Activated T-cell treated with anti-CD3 and anti-CD28 coated beads, Interleukin-2, amount 50 U/mL, for 4 hours (primary cell): Measurements from ENCODE around the gene FAAH. TPM values are rescaled to one million over a fixed set of nuclear protein-coding genes. Genes with fewer than 3 reads are reported as not detected.

Experiments used
- ATAC-seq, 2 donors: fragments of 200-7000 bp; cut with Tn5 transposase; one replicate each; pipeline ENCODE4 v1.10.0; 2021
- DNase-seq: peaks from one replicate; pipeline ENCODE4 v3.0.0-alpha.2; 2020
- H3K27me3 Mint-ChIP-seq: one replicate; pipeline ENCODE4 v1.8.0; 2021; ENCODE audit warnings: low read depth, mixed read lengths
- H3K36me3 Mint-ChIP-seq: one replicate; pipeline ENCODE4 v1.8.0; 2022; ENCODE audit warnings: mixed read lengths; ENCODE audit not compliant: insufficient read depth
- H3K4me1 Mint-ChIP-seq: one replicate; pipeline ENCODE4 v1.8.0; 2021; ENCODE audit warnings: low read depth, mixed read lengths
- H3K4me3 Mint-ChIP-seq: one replicate; pipeline ENCODE4 v1.8.0; 2021; ENCODE audit warnings: mild to moderate bottlenecking, moderate library complexity, mixed read lengths
- H3K9me3 Mint-ChIP-seq: one replicate; pipeline ENCODE4 v1.8.0; 2021; ENCODE audit warnings: mixed read lengths
- total RNA-seq, 3 donors: library from RNA; stranded (reverse); gene quantifications; one replicate each; pipeline ENCODE4 v1.2.1, GENCODE V29; 2021

FAAH gene
- total RNA-seq, 3 donors from 2014 or later, result 7.5 to 10.4 (median 8.4) TPM

- no peaks in the 10 kb centered on the region for H3K9me3 Mint-ChIP-seq
- H3K4me3 Mint-ChIP-seq, result no peak overlapping the region
- H3K4me1 Mint-ChIP-seq, result peaks cover 4% of the 10 kb centered on the region
- DNase-seq (no peak), ATAC-seq (no peak)
- no peaks in the 10 kb centered on the region for H3K27me3 Mint-ChIP-seq
- peaks cover 2% of the 10 kb centered on the region for H3K36me3 Mint-ChIP-seq
Observed at GRCh38 chr1:46406881-46407608, 12.9 kb downstream of the FAAH start.

- Mint-ChIP-seq H3K4me1 (peaks cover 4% of the 10 kb centered on the region), H3K4me3 (no peak overlapping the region), H3K36me3 (peaks cover 2% of the 10 kb centered on the region), H3K9me3 (no peaks in the 10 kb centered on the region), H3K27me3 (no peaks in the 10 kb centered on the region)
- no peak for DNase-seq
- no peak for ATAC-seq
Observed at GRCh38 chr1:46407636-46408035, 13.5 kb downstream of the FAAH start.

- Mint-ChIP-seq H3K4me1 (peaks cover 4% of the 10 kb centered on the region), H3K9me3 (no peaks in the 10 kb centered on the region), H3K36me3 (peaks cover under 1% of the 10 kb centered on the region), H3K27me3 (no peaks in the 10 kb centered on the region), H3K4me3 (no peak overlapping the region)
- ATAC-seq (no peak), DNase-seq (no peak)
Observed at GRCh38 chr1:46408356-46409062, 14.4 kb downstream of the FAAH start.

GRCh38 chr1:46409063-46409372, 14.9 kb downstream of the FAAH start:
- ATAC-seq (no peak), DNase-seq (no peak)
- Mint-ChIP-seq H3K36me3 (no peaks in the 10 kb centered on the region), H3K9me3 (no peaks in the 10 kb centered on the region), H3K4me1 (peaks cover 4% of the 10 kb centered on the region), H3K27me3 (no peaks in the 10 kb centered on the region), H3K4me3 (no peak overlapping the region)

GRCh38 chr1:46410156-46411009, 16.3 kb downstream of the FAAH start:
- no peaks in the 10 kb centered on the region for H3K36me3 Mint-ChIP-seq
- DNase-seq, result no peak
- no peaks in the 10 kb centered on the region for H3K27me3 Mint-ChIP-seq
- peaks cover 4% of the 10 kb centered on the region for H3K4me1 Mint-ChIP-seq
- ATAC-seq, result no peak
- no peak overlapping the region for H3K4me3 Mint-ChIP-seq
- H3K9me3 Mint-ChIP-seq, result no peaks in the 10 kb centered on the region

GRCh38 chr1:46411010-46411405, 16.9 kb downstream of the FAAH start:
- H3K36me3 Mint-ChIP-seq, result no peaks in the 10 kb centered on the region
- no peaks in the 10 kb centered on the region for H3K27me3 Mint-ChIP-seq
- no peak overlapping the region for H3K4me3 Mint-ChIP-seq
- no peak for DNase-seq
- H3K4me1 Mint-ChIP-seq, result peaks cover 8% of the 10 kb centered on the region
- no peak for ATAC-seq
- no peaks in the 10 kb centered on the region for H3K9me3 Mint-ChIP-seq

GRCh38 chr1:46411601-46412341, 17.7 kb downstream of the FAAH start:
- no peak for DNase-seq
- no peak overlapping the region for H3K4me3 Mint-ChIP-seq
- no peak for ATAC-seq
- no peaks in the 10 kb centered on the region for H3K27me3 Mint-ChIP-seq
- H3K4me1 Mint-ChIP-seq, result peaks cover 8% of the 10 kb centered on the region
- no peaks in the 10 kb centered on the region for H3K9me3 Mint-ChIP-seq
- no peaks in the 10 kb centered on the region for H3K36me3 Mint-ChIP-seq

GRCh38 chr1:46412893-46413595, 18.9 kb downstream of the FAAH start:
- peaks cover 4% of the 10 kb centered on the region for H3K4me1 Mint-ChIP-seq
- ATAC-seq, result no peak
- no peaks in the 10 kb centered on the region for H3K9me3 Mint-ChIP-seq
- no peak for DNase-seq
- H3K4me3 Mint-ChIP-seq, result no peak overlapping the region
- no peaks in the 10 kb centered on the region for H3K36me3 Mint-ChIP-seq
- no peaks in the 10 kb centered on the region for H3K27me3 Mint-ChIP-seq

- Mint-ChIP-seq H3K4me1 (peaks cover 4% of the 10 kb centered on the region), H3K36me3 (no peaks in the 10 kb centered on the region), H3K9me3 (no peaks in the 10 kb centered on the region), H3K27me3 (no peaks in the 10 kb centered on the region), H3K4me3 (no peak overlapping the region)
- DNase-seq (no peak), ATAC-seq (peak; percentile 42 to 82)
Observed at GRCh38 chr1:46413596-46413985, 19.5 kb downstream of the FAAH start.

- no peak for ATAC-seq
- no peak overlapping the region for H3K4me3 Mint-ChIP-seq
- no peak for DNase-seq
- no peaks in the 10 kb centered on the region for H3K9me3 Mint-ChIP-seq
- H3K4me1 Mint-ChIP-seq, result peaks cover 4% of the 10 kb centered on the region
- H3K27me3 Mint-ChIP-seq, result no peaks in the 10 kb centered on the region
- no peaks in the 10 kb centered on the region for H3K36me3 Mint-ChIP-seq
Observed at GRCh38 chr1:46415514-46415913, 21.4 kb downstream of the FAAH start.

- H3K4me1 Mint-ChIP-seq, result peaks cover 11% of the 10 kb centered on the region
- ATAC-seq, result no peak
Observed at GRCh38 chr1:46418976-46419375, 24.9 kb downstream of the FAAH start.

GRCh38 chr1:46420533-46420915, 26.4 kb downstream of the FAAH start:
- Mint-ChIP-seq H3K4me3 (no peak overlapping the region), H3K9me3 (no peaks in the 10 kb centered on the region), H3K36me3 (no peaks in the 10 kb centered on the region), H3K27me3 (peaks cover 26% of the 10 kb centered on the region), H3K4me1 (peaks cover 9% of the 10 kb centered on the region)
- ATAC-seq (no peak), DNase-seq (no peak)

More at GRCh38 chr1:46418976-46419375, 24.9 kb downstream of the FAAH start:
- no peak overlapping the region for H3K4me3 Mint-ChIP-seq
- no peak for DNase-seq
- H3K9me3 Mint-ChIP-seq, result no peaks in the 10 kb centered on the region
- H3K27me3 Mint-ChIP-seq, result peaks cover 16% of the 10 kb centered on the region
- no peaks in the 10 kb centered on the region for H3K36me3 Mint-ChIP-seq

GRCh38 chr1:46421739-46422138, 27.6 kb downstream of the FAAH start:
- peaks cover 29% of the 10 kb centered on the region for H3K27me3 Mint-ChIP-seq
- no peaks in the 10 kb centered on the region for H3K9me3 Mint-ChIP-seq
- H3K36me3 Mint-ChIP-seq, result no peaks in the 10 kb centered on the region
- no peak overlapping the region for H3K4me3 Mint-ChIP-seq
- DNase-seq, result no peak
- peaks cover 9% of the 10 kb centered on the region for H3K4me1 Mint-ChIP-seq
- ATAC-seq, result no peak
